IPS DF 6.9 (cell line): Measurements from ENCODE around the gene SIAH2.

Source experiments
- DNase-seq: peaks from one replicate; pipeline ENCODE4 v3.0.0-alpha.2; 2013; ENCODE audit warnings: low read depth, low spot score
- H3K27ac ChIP-seq: one replicate; pipeline ENCODE4 v1.5.1; 2013; ENCODE audit warnings: low read length, control low read depth
- H3K27me3 ChIP-seq: 2 replicates; pipeline ENCODE4 v1.6.1; 2013; ENCODE audit warnings: mild to moderate bottlenecking, low read length; ENCODE audit not compliant: control insufficient read depth, insufficient read depth
- H3K36me3 ChIP-seq: 2 replicates; pipeline ENCODE4 v1.6.1; 2013; ENCODE audit warnings: low read length; ENCODE audit not compliant: control insufficient read depth, insufficient read depth
- H3K4me1 ChIP-seq: 2 replicates; pipeline ENCODE4 v1.6.1; 2013; ENCODE audit warnings: low read length; ENCODE audit not compliant: control insufficient read depth, insufficient read depth
- H3K4me3 ChIP-seq: 2 replicates; pipeline ENCODE4 v1.5.1; 2013; ENCODE audit warnings: mild to moderate bottlenecking, low read length
- H3K9me3 ChIP-seq: 2 replicates; pipeline ENCODE4 v1.6.1; 2013; ENCODE audit warnings: low read length, inconsistent platforms; ENCODE audit not compliant: control insufficient read depth, insufficient read depth
- WGBS: extraction: QIAGEN DNeasy Blood & Tissue Kit; methylation state at CpG from one replicate; pipeline ENCODE4 v1.1.7; 2013; ENCODE audit warnings: mixed read lengths, missing lambda C conversion rate; ENCODE audit not compliant: insufficient read length, insufficient coverage; 5-methylcytosine and 5-hydroxymethylcytosine counted together

Gene SIAH2

DNA sequence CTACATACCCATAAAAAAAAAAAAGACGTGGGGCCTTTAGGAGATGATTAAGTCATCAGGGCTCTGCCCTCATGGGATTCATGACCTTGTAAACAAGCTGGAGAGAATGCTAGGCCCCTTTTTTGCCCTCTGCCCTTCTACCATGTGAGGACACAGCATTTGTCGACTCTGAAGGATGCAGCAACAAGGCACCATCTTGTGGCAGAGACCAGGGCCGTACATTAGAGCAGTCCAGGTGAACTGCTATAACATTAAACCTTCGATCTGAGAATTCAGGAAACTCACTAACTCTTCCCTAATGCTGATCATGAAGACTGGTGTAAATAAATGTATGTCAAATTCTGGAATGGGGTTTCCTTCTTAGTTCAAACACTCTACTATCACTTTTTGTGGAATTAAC, 30.7 kb upstream of the SIAH2 start:
- no peak overlapping the region for H3K27ac ChIP-seq
- no CpG with 5 or more reads among the region's 4 CpGs for WGBS
- H3K36me3 ChIP-seq, result no peaks in the 10 kb centered on the region
- H3K27me3 ChIP-seq, result no peaks in the 10 kb centered on the region; the same call in 1 of the 2 replicates
- H3K4me3 ChIP-seq, result no peak overlapping the region
- DNase-seq, result no peak
- H3K9me3 ChIP-seq, result no peaks in the 10 kb centered on the region
- H3K4me1 ChIP-seq, result peaks cover 1% of the 10 kb centered on the region; the same call in 1 of the 2 replicates

DNA sequence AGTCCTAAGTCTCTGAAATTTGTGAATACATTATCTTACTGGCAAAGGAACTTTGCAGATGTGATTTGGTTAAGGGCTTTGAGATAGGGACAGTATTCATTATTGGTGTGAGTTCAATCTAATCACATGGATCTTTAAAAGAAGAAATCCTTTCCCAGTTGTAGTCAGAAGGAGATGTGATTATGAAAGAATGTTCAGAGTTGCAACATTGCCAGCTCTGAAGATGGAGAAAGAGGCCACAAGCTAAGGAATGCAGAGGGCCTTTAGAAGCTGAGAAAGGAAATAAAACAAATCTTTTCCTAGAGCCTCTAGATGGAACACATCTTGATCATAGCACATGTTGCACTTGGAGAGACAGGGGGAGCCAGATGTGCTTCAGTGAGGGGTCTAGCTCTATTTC, 27.7 kb upstream of the SIAH2 start:
- no peak overlapping the region for H3K27ac ChIP-seq
- no peak for DNase-seq
- no peaks in the 10 kb centered on the region for H3K9me3 ChIP-seq
- H3K27me3 ChIP-seq, result no peaks in the 10 kb centered on the region; the same call in 1 of the 2 replicates
- H3K4me1 ChIP-seq, result no peaks in the 10 kb centered on the region
- H3K36me3 ChIP-seq, result no peaks in the 10 kb centered on the region
- H3K4me3 ChIP-seq, result no peak overlapping the region

DNA sequence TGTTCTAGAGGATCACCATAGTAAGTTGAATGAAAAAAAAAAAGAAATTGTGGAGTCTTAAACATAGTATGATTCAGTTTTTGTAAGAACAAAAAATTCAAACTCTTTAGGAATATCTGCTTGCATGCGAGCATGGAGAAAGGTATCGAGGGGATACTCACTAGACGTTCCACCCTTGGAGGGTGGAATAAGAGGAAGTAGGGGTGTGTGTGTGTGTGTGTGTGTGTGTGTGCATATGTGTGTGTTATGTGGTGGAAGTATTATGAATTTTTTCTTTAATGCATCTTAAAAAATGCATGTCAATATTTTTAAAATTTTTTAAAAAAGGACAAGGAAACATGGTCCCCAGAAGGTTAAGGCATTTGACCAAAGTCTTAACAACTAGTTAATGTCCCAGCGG, 26.5 kb upstream of the SIAH2 start:
- H3K9me3 ChIP-seq, result no peaks in the 10 kb centered on the region
- H3K4me1 ChIP-seq, result no peaks in the 10 kb centered on the region
- no peak overlapping the region for H3K27ac ChIP-seq
- DNase-seq, result no peak
- no peak overlapping the region for H3K4me3 ChIP-seq
- no peaks in the 10 kb centered on the region for H3K36me3 ChIP-seq
- no peaks in the 10 kb centered on the region; the same call in 1 of the 2 replicates for H3K27me3 ChIP-seq
- WGBS, result no CpG with 5 or more reads among the region's 4 CpGs

DNA sequence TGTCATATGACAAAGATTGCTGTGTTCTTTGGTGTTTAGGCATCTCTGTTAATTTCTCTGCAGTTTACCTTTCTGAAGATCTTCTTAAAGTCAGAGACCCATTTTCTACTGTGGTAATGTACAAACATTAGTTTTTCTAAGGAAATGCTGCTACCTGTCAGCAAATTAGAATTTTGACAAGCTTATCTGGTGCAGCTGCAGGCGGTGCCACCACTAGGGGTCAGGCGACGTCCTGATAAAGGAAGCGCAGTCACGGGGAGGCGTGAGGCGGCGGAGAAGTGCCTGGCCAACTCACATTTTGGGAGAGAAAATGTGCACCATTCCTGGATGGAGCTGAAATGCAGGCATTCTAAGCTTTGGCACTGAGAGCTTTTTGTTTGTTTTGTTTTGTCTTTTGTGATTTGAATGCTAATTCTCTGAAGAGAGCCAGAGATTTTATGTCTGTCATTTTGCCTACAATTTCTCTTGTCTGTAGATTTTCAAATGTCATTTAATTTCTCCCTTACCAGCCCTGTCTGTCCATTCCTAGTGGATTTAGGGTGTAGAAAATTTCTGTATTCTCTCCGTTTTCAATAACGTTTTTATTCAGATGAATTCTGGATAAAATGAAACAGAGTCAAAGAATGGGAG, 24.9 kb upstream of the SIAH2 start:
- no peaks in the 10 kb centered on the region for H3K9me3 ChIP-seq
- no peaks in the 10 kb centered on the region for H3K36me3 ChIP-seq
- H3K4me3 ChIP-seq, result no peak overlapping the region
- H3K27me3 ChIP-seq, result no peaks in the 10 kb centered on the region; the same call in 1 of the 2 replicates
- H3K4me1 ChIP-seq, result no peaks in the 10 kb centered on the region
- peak; percentile 68 for DNase-seq
- H3K27ac ChIP-seq, result no peak overlapping the region
- WGBS, result no CpG with 5 or more reads among the region's 10 CpGs

DNA sequence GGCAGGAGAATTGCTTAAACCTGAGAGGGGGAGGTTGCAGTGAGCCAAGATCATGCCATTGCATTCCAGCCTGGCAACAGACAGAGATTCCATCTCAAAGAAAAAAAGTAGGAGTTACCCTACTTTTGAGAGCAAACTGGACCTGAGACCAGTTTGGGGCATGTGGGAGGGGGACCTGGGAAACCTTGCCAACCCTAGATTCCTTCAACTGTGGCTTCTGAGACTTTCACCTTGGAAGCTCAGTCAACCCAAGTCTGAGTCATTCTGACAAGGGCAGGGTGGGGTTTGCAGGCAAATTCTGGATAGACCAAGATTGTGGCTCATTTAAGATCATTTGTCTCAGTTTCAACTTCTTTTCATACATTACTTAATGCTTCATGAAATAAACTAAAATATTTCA, 23.8 kb upstream of the SIAH2 start:
- Histone ChIP-seq H3K4me1 (no peaks in the 10 kb centered on the region), H3K27me3 (no peaks in the 10 kb centered on the region; the same call in 1 of the 2 replicates)
- DNase-seq, result no peak

DNA sequence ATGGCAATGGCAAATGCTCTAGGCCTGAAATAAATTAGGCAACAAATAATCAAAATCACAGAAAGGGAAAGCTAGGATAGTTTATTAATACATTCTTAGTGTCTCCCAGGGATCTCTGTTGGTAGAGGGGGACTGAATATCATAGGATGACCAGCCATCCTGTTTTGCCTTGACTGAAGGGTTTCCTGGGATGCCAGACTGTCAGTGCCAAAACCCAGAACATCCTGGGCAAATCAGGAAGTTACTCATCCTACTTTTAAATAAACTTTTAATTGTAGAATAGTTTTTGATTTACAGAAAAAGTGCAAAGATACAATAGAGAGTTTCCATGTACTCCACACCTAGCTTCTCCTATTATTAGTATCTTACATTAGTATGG, 21.8 kb upstream of the SIAH2 start:
- Histone ChIP-seq H3K4me3 (no peak overlapping the region), H3K27me3 (no peaks in the 10 kb centered on the region), H3K4me1 (no peaks in the 10 kb centered on the region), H3K9me3 (no peaks in the 10 kb centered on the region), H3K36me3 (no peaks in the 10 kb centered on the region), H3K27ac (no peak overlapping the region)
- DNase-seq, result no peak

More for the DNA sequence above, 23.8 kb upstream of the SIAH2 start:
- Histone ChIP-seq H3K9me3 (no peaks in the 10 kb centered on the region), H3K27ac (no peak overlapping the region), H3K4me3 (no peak overlapping the region), H3K36me3 (no peaks in the 10 kb centered on the region)

DNA sequence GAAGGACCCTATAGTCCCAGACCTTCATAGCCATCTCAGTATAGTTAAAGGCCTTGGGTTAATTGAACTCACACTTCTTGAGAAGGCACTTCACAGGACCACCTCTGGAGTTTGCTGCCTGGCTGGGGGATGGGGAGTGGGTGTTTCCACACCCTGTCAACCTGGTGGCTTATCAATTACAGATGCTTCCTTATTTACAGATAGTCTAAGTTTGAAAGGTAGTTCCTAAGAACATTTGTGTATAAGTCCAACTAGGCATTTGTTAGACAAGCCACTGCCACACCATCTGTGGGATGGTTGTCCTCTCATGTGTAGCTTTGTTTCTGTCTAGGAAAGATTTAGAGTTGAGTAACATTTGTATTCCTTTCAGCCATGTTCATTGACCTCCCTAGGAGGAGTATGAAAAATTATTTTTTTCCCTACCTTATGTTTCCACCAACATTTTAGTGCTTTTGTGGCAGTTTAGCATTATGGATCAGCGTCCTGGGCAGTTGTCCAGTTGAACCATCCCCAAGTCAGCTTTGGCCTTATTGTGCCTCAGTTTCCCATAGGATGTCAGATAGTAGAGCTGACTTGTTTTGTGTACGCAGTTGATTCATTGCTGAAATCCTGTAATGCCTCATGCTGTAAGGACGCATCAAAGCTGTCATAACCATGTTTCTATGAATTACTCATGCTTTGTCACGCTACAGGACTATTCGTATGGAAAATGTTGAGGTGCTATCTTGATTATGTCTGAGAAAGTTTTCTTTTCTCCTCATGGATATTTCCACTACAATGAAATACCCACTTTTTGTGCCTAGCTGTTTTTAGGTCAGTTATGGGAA, 21.2 kb upstream of the SIAH2 start:
- no peaks in the 10 kb centered on the region for H3K36me3 ChIP-seq
- no peak for DNase-seq
- no peak overlapping the region for H3K4me3 ChIP-seq
- WGBS, result no CpG with 5 or more reads among the region's 5 CpGs
- H3K4me1 ChIP-seq, result no peaks in the 10 kb centered on the region
- H3K27ac ChIP-seq, result no peak overlapping the region
- H3K27me3 ChIP-seq, result no peaks in the 10 kb centered on the region
- no peaks in the 10 kb centered on the region for H3K9me3 ChIP-seq

DNA sequence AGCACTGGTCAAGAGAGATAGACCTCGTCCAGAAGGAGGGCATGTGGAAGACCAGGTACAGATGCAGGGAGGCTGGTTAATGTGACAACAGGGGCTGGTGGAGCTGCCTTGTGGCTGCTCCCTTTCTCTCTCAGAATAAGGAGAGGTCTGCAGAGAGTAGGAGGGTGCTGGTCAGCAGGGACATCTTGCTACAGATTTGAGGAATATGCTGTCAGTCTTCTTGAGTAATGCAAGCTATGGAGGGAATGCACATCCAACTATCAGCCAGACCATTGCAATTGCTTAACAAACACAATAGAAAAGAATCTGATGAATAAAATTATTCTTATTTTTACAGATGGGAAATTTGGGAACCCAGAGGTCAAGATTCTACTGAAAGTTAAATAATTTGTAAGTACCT, 20.3 kb upstream of the SIAH2 start:
- H3K9me3 ChIP-seq, result no peaks in the 10 kb centered on the region
- H3K27me3 ChIP-seq, result no peaks in the 10 kb centered on the region
- H3K36me3 ChIP-seq, result no peaks in the 10 kb centered on the region
- DNase-seq, result no peak
- H3K4me1 ChIP-seq, result no peaks in the 10 kb centered on the region
- no peak overlapping the region for H3K4me3 ChIP-seq
- WGBS, result no CpG with 5 or more reads among the region's 1 CpG
- H3K27ac ChIP-seq, result no peak overlapping the region

DNA sequence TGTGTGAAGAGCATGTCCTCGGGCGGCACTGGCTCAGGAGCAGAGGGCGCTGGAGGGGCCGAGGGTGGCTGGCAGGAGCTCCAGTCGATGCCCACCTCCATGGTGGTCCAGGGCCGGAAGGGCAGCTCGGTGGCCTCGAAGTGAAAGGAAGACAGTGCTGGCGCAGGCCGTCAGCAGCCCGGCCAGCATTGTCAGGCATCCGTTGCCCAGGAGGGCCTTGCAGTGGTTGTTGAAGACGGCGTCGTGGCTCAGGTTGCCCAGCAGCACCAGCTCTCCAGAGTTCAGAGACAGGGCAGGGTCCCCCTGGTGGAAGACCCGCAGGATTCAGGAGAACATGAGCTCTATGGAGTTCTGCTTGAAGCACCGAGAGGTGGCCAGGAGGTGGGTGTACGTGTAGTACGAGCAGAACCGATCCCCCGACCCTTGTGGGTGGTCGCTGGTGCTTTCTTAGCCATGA, 16.5 kb upstream of the SIAH2 start:
- no peaks in the 10 kb centered on the region for H3K4me1 ChIP-seq
- no peak for DNase-seq
- no peak overlapping the region for H3K27ac ChIP-seq
- H3K27me3 ChIP-seq, result no peaks in the 10 kb centered on the region
- no peaks in the 10 kb centered on the region for H3K9me3 ChIP-seq
- no peaks in the 10 kb centered on the region for H3K36me3 ChIP-seq
- no peak overlapping the region for H3K4me3 ChIP-seq
- no CpG with 5 or more reads among the region's 22 CpGs for WGBS

DNA sequence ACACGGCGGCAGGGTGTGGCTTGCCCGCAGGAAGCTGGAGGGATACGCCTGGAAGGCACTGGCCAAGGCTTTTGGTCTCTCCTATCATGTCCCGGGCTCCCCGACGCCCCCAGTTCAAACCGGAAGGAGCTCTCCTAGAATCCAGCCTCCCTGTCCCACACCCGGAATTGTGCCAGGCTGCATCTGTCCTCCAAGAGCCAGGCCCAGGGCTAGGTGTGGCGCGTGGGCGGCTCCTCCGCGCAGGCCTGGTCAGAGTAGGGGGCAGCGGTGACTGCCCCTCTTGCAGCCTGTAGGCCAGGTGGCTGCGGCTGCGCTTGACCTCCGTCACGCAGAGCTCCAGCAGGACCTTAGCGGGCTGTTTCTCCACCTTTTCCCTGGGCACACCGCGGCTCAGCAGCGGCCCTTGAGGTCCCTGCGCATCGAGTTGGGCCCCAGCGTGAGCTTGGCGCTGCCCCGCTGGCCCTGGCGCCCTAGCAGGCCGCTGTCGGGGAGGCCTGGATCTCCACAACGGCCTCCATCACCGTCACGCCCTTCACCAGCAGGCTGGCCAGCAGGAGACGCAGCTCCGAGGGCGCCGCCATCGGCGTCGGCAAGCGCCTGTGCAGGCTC, 15.9 kb upstream of the SIAH2 start:
- DNase-seq, result no peak
- no peaks in the 10 kb centered on the region for H3K4me1 ChIP-seq
- no CpG with 5 or more reads among the region's 42 CpGs for WGBS
- H3K27ac ChIP-seq, result no peak overlapping the region
- H3K4me3 ChIP-seq, result no peak overlapping the region
- H3K9me3 ChIP-seq, result no peaks in the 10 kb centered on the region
- H3K27me3 ChIP-seq, result no peaks in the 10 kb centered on the region
- H3K36me3 ChIP-seq, result no peaks in the 10 kb centered on the region
